Activated T-cell treated with anti-CD3 and anti-CD28 coated beads, Interleukin-2, amount 50 U/mL, for 4 hours (primary cell): ENCODE results near the gene APBA1. TPM values are rescaled to one million over a fixed set of nuclear protein-coding genes. Genes with fewer than 3 reads are reported as not detected.

Experiments
- ATAC-seq, 2 donors: fragments of 200-7000 bp; cut with Tn5 transposase; one replicate each; pipeline ENCODE4 v1.10.0; 2021
- DNase-seq: peaks from one replicate; pipeline ENCODE4 v3.0.0-alpha.2; 2020
- H3K27me3 Mint-ChIP-seq: one replicate; pipeline ENCODE4 v1.8.0; 2021; ENCODE audit warnings: low read depth, mixed read lengths
- H3K36me3 Mint-ChIP-seq: one replicate; pipeline ENCODE4 v1.8.0; 2022; ENCODE audit warnings: mixed read lengths; ENCODE audit not compliant: insufficient read depth
- H3K4me1 Mint-ChIP-seq: one replicate; pipeline ENCODE4 v1.8.0; 2021; ENCODE audit warnings: low read depth, mixed read lengths
- H3K4me3 Mint-ChIP-seq: one replicate; pipeline ENCODE4 v1.8.0; 2021; ENCODE audit warnings: mild to moderate bottlenecking, moderate library complexity, mixed read lengths
- H3K9me3 Mint-ChIP-seq: one replicate; pipeline ENCODE4 v1.8.0; 2021; ENCODE audit warnings: mixed read lengths
- total RNA-seq, 3 donors: library from RNA; stranded (reverse); gene quantifications; one replicate each; pipeline ENCODE4 v1.2.1, GENCODE V29; 2021

APBA1 gene
- total RNA-seq, 3 donors from 2014 or later = 0.05 to 0.11 (median 0.05) TPM

DNA sequence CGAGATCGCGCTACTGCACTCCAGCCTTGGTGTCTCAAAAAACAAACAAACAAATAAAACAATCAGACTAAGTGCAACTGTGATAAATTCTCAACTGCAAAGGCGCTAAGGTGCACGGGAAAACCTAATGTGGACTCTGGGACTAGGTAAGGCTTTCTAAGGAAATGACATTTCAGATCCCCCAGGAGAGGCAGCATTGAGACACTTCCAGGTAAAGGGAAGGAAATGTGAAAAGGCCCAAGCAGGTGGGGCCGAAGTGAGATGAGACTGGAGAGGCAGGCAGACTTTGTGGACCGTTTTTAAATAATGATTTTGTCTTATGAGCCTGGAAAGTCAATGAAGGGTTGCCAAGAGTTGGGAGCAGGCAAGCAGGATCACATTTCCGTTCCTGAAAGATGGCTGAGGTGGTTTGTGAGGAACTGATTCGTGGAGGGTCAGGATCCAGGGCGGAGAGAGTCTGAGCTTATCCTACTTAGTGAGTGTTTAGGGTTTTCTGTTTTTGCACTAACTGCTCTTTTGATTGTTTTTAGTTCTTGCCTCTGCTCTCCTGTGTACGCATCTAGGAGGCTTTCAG is 2.0 kb upstream of the APBA1 start:
- ATAC-seq = no peak
- Mint-ChIP-seq H3K4me3 (peak overlapping the region; percentile 7), H3K27me3 (peaks cover 27% of the 10 kb centered on the region), H3K36me3 (no peaks in the 10 kb centered on the region), H3K4me1 (peaks cover 22% of the 10 kb centered on the region), H3K9me3 (no peaks in the 10 kb centered on the region)
- DNase-seq = no peak

- Mint-ChIP-seq H3K4me1 (peaks cover 22% of the 10 kb centered on the region), H3K4me3 (peak overlapping the region; percentile 80), H3K27me3 (peaks cover 27% of the 10 kb centered on the region), H3K9me3 (no peaks in the 10 kb centered on the region), H3K36me3 (no peaks in the 10 kb centered on the region)
- DNase-seq (no peak), ATAC-seq (no peak)
Observed at GRCh38 chr9:69673311-69673640, 1.1 kb upstream of the APBA1 start.

GRCh38 chr9:69672596-69673310 is 582 bp upstream of the APBA1 start:
- DNase-seq = peak; percentile 64
- peaks cover 22% of the 10 kb centered on the region for H3K4me1 Mint-ChIP-seq
- peak; percentile 90 to 91 for ATAC-seq
- no peaks in the 10 kb centered on the region for H3K36me3 Mint-ChIP-seq
- H3K27me3 Mint-ChIP-seq = peaks cover 27% of the 10 kb centered on the region
- H3K9me3 Mint-ChIP-seq = no peaks in the 10 kb centered on the region
- peak overlapping the region; percentile 80 for H3K4me3 Mint-ChIP-seq

DNA sequence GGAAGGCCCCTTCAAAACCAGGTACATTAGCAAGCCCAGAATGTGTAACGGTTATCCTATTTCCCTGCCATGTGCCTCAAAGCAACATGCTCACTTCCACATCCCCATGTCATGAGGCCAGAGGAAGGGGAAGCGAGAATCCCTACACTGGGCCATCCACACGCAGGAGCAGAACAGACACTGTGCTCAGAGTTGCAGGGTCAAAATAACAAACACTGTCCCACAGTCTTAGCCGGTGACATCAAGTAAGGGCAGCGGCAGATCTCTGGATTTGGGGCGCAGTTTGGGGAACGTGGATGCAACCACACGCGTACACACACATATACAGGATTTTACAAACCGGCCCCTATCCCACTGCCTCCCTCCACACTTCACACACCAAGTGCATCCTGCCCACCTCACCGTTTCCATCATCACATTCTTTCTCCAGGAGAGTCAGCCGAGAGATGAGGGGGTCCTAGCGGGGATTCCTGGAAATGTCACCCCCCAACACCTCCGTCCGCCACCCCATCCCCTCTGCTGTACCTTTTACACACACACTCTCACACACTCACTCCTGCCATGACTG is 776 bp downstream of the APBA1 start:
- no peaks in the 10 kb centered on the region for H3K9me3 Mint-ChIP-seq
- peaks cover 22% of the 10 kb centered on the region for H3K4me1 Mint-ChIP-seq
- H3K36me3 Mint-ChIP-seq = no peaks in the 10 kb centered on the region
- peak overlapping the region; percentile 71 for H3K4me3 Mint-ChIP-seq
- DNase-seq (no peak), ATAC-seq (no peak)
- H3K27me3 Mint-ChIP-seq = peaks cover 27% of the 10 kb centered on the region

DNA sequence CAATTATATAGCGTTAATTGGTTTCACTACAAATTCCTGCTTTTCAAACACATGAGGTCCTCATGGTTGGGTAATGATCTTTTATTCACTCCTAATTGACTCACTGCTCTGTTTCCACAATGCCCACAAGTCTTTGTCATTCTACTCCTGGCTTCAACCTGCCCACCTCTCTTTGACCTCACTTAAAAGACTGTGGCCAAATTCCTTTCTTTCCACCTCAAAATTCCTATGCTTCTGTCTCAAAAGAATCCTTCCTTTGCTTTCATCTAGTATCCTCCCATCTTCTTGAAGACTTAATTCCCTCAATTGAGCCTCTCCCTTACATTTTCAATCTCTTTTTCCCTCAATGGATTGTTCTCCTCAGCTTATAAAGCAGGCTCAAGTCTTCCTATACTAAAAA is 4.9 kb downstream of the APBA1 start:
- no peaks in the 10 kb centered on the region for H3K36me3 Mint-ChIP-seq
- H3K27me3 Mint-ChIP-seq = peaks cover 21% of the 10 kb centered on the region
- ATAC-seq (no peak), DNase-seq (no peak)
- H3K4me3 Mint-ChIP-seq = no peak overlapping the region
- H3K9me3 Mint-ChIP-seq = no peaks in the 10 kb centered on the region
- peaks cover 5% of the 10 kb centered on the region for H3K4me1 Mint-ChIP-seq

- H3K9me3 Mint-ChIP-seq = no peaks in the 10 kb centered on the region
- H3K4me1 Mint-ChIP-seq = no peaks in the 10 kb centered on the region
- H3K36me3 Mint-ChIP-seq = no peaks in the 10 kb centered on the region
- DNase-seq (no peak), ATAC-seq (no peak)
- H3K27me3 Mint-ChIP-seq = peaks cover 9% of the 10 kb centered on the region
- no peak overlapping the region for H3K4me3 Mint-ChIP-seq
Observed at GRCh38 chr9:69660304-69660703, 11.9 kb downstream of the APBA1 start.

- H3K9me3 Mint-ChIP-seq = no peaks in the 10 kb centered on the region
- no peaks in the 10 kb centered on the region for H3K36me3 Mint-ChIP-seq
Observed at GRCh38 chr9:69658987-69659675, 13.0 kb downstream of the APBA1 start.

DNA sequence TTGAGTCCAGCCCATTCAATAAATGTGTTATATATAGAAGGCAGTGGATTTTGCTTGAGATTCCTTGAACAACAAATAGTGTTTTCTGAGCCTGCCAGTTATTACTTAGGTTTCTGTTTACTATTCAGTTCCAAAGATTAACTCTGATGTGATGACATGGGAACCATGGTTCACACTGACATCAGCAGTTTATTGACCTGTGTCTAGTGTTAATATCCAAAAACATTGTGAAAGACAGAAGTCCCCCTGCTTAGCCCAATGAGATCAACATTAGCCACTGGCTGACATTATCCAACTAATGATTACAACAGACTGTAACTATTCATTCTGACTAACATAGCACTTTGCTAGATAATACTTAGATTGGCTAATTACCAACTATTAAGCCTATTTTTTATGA is 14.9 kb downstream of the APBA1 start:
- Mint-ChIP-seq H3K9me3 (no peaks in the 10 kb centered on the region), H3K4me1 (no peaks in the 10 kb centered on the region), H3K36me3 (no peaks in the 10 kb centered on the region), H3K27me3 (peaks cover 6% of the 10 kb centered on the region), H3K4me3 (no peak overlapping the region)
- ATAC-seq (no peak), DNase-seq (no peak)

More at GRCh38 chr9:69658987-69659675, 13.0 kb downstream of the APBA1 start:
- Mint-ChIP-seq H3K4me1 (no peaks in the 10 kb centered on the region), H3K4me3 (no peak overlapping the region), H3K27me3 (peaks cover 9% of the 10 kb centered on the region)
- no peak for DNase-seq
- no peak for ATAC-seq

DNA sequence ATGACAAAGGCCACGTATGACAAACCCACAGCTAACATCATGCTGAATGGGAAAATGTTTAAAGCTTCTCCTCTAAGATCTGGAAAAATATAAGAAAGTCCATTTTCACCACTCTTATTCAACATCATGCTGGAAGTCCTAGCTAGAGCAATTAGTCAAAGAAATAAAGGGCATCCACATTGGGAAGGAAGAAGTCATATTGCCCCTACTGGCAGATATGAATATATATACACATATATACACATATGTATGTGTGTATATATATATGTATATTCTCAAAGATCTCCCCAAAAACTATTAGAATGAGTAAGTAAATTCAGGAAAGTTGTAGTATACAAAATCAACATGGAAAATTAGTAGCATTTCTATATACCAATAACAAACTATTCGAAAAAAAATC is 17.1 kb downstream of the APBA1 start:
- Mint-ChIP-seq H3K9me3 (no peaks in the 10 kb centered on the region), H3K36me3 (no peaks in the 10 kb centered on the region), H3K4me3 (no peak overlapping the region), H3K4me1 (no peaks in the 10 kb centered on the region), H3K27me3 (no peaks in the 10 kb centered on the region)
- ATAC-seq (no peak), DNase-seq (no peak)

- Mint-ChIP-seq H3K27me3 (peaks cover 8% of the 10 kb centered on the region), H3K36me3 (no peaks in the 10 kb centered on the region), H3K9me3 (no peaks in the 10 kb centered on the region), H3K4me1 (no peaks in the 10 kb centered on the region), H3K4me3 (no peak overlapping the region)
- DNase-seq (no peak), ATAC-seq (no peak)
Observed at GRCh38 chr9:69653261-69653660, 18.9 kb downstream of the APBA1 start.

DNA sequence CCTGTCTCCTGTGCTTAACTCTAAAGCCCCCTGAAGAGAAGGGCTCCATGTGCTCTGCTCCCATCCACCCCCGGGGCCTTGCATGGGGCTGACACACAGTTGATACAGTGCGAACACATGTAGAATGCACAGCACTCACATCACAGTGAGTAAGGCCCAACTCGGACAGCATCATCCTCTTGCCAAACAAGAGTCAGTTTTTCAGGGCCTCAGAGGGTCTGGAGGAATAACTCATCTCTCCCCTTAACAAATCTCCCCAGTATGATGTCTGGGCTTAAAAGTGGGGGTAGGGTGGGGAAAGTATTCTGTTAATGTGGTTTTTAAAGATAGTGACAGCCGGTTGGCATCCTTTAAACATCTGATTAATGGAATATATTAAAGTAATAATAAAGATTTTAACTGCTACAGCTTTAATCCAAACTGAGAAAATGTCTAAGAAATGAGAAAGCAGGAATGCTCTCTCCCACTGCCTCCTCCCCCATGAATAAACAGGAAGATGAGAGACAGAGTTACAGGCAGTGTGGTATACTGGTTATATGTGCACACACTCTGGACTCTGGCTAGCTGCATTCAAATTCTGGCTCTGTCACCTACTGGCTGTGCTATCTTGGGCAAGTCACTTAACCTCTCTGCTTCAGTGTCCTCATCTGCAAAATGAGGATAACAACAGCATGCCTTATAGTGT is 22.5 kb downstream of the APBA1 start:
- H3K4me1 Mint-ChIP-seq = no peaks in the 10 kb centered on the region
- peaks cover 8% of the 10 kb centered on the region for H3K27me3 Mint-ChIP-seq
- no peak overlapping the region for H3K4me3 Mint-ChIP-seq
- H3K36me3 Mint-ChIP-seq = no peaks in the 10 kb centered on the region
- DNase-seq (no peak), ATAC-seq (no peak)
- H3K9me3 Mint-ChIP-seq = no peaks in the 10 kb centered on the region

DNA sequence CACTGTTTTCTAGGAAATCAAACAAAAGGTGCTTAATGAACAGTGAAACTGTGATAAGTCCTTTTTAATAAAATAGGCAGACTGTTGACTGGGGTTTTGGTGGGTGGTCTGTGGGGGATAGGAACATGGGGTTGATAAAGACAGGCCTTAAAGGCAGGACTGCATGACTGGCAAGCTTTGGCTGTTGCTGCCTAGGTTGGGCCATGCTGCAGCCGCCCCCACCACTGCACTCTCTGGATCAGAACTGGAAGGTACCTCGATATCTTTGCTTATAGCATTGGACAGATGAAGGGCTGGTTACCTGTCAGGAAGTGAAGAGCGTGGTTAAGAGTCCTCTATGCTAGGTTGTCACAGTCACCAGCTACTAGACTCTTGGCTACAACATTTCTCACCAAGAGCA is 24.4 kb downstream of the APBA1 start:
- no peaks in the 10 kb centered on the region for H3K9me3 Mint-ChIP-seq
- H3K36me3 Mint-ChIP-seq = no peaks in the 10 kb centered on the region
- no peaks in the 10 kb centered on the region for H3K4me1 Mint-ChIP-seq
- peaks cover 8% of the 10 kb centered on the region for H3K27me3 Mint-ChIP-seq
- DNase-seq (no peak), ATAC-seq (no peak)
- no peak overlapping the region for H3K4me3 Mint-ChIP-seq

GRCh38 chr9:69646810-69647209 is 25.4 kb downstream of the APBA1 start:
- H3K36me3 Mint-ChIP-seq = no peaks in the 10 kb centered on the region
- no peaks in the 10 kb centered on the region for H3K9me3 Mint-ChIP-seq
- H3K27me3 Mint-ChIP-seq = peaks cover 8% of the 10 kb centered on the region
- H3K4me3 Mint-ChIP-seq = no peak overlapping the region
- H3K4me1 Mint-ChIP-seq = no peaks in the 10 kb centered on the region
- DNase-seq (no peak), ATAC-seq (no peak)

GRCh38 chr9:69645488-69645887 is 26.7 kb downstream of the APBA1 start:
- ATAC-seq (no peak), DNase-seq (no peak)
- Mint-ChIP-seq H3K4me1 (no peaks in the 10 kb centered on the region), H3K36me3 (no peaks in the 10 kb centered on the region), H3K27me3 (peaks cover 8% of the 10 kb centered on the region), H3K9me3 (no peaks in the 10 kb centered on the region), H3K4me3 (no peak overlapping the region)
